GM19468 (cell line): Measurements from ENCODE around the gene CATSPER3.

Experiments used
- ATAC-seq: cut with Tn5 transposase; IDR thresholded peaks from one replicate; pipeline ENCODE4 v1.9.1; 2021; ENCODE audit warnings: mild to moderate bottlenecking, moderate library complexity, moderate number of reproducible peaks; ENCODE audit not compliant: unreplicated experiment; ENCODE audit errors: extremely low read depth

The CATSPER3 gene

GRCh38 chr5:135027697-135028615 lies 60.2 kb downstream of the CATSPER3 start:
- no peak for ATAC-seq

DNA sequence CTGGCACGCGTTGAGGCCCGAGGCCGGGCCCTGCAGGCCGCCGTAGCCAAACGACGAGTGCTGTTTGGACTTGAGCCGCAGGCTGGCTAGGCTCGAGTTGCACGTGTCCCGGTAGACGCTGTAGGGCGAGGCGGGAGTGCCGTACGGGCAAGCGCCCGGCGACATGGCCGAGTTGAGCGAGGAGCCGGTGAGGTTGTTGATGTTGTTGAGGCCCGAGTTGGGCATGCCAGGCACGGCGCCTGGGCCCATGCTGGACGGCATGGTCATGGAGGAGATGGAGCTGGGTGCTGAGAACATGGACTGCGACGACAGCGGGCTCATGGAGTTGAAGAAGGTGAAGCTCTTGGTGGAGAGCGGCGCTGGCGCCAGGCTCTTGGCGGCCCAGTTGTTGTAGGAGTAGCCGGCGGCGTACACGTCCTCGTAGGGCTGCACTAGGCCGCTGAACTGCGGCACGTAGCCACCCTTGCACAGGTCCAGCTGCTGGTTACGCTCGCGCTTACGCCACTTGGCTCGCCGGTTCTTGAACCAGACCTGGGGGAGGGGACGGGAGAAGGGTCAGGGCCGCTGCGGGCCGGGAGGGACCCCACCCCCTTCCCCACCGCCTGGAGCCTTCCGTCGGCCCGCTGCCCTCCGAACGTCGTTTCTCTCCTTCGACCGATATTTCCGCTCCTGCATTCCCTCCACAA lies 61.2 kb downstream of the CATSPER3 start:
- no peak for ATAC-seq

DNA sequence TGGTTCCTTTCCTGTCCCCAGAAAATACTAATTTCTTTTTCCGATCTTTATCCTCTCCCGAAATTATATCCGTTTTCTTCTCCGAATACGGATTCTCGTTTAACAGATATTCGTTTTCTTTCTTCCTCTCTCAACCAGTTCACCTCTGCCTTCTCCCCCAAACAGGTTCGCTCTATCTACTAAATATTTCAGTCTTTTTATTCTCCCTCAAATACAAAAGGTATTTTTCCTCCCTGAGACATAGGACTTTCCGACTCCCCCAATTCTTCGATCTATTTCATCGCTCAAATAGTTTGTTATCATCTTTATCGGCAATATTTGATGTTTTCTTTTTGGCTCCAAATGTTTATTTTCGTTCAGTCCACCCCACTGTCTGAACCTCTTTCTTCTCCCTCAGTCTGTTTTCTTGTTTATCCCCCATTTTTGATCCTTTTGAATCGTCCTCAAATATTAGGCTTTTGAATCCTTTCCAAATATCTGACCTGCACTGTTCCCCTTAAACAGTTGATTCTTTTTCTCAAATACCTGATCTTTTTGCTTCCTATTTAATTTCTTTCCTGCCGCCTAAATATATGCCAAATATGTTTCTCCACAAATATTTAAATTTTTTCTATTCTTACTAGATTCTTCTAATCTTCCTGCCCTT lies 61.9 kb downstream of the CATSPER3 start:
- ATAC-seq: no peak

DNA sequence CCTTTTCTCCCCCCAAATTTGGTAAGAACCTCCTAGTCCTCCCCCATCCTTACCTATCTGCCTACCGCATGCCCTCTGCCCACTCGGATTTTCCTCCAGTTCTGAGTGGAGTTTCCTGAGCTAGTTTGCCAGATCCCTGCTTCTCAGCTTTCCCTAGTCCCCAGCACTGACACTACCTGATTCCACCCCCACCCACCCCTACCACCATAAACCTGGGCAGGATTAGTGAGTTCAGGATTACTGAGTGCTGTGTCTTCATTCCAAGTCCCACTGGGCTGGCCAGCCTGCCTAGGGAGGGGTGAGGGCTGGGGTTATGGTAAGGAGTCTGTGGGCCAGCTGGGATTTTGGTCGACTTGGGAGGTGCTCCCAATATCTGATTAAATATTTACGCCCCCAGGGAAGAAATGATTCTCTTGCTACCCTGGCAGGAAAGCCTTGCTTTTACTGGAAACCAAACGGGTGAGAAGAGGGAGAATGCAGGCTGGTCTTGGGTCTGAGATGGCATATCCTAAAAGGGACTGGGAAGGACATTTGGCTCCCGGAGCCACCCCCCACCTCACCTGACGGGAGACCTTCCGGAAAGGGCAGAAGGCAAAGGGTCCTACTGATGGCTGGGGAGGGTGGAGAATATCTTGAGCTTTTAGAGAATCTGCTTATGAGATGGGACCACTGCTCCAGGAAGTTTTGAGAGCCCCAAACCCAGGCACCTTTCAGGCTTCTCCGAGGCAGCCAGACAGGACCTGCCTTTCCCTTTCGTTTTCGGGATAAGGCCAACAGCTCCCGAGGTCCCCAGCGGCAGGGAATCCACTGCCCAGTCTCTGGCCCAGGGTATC lies 62.6 kb downstream of the CATSPER3 start:
- ATAC-seq: no peak

DNA sequence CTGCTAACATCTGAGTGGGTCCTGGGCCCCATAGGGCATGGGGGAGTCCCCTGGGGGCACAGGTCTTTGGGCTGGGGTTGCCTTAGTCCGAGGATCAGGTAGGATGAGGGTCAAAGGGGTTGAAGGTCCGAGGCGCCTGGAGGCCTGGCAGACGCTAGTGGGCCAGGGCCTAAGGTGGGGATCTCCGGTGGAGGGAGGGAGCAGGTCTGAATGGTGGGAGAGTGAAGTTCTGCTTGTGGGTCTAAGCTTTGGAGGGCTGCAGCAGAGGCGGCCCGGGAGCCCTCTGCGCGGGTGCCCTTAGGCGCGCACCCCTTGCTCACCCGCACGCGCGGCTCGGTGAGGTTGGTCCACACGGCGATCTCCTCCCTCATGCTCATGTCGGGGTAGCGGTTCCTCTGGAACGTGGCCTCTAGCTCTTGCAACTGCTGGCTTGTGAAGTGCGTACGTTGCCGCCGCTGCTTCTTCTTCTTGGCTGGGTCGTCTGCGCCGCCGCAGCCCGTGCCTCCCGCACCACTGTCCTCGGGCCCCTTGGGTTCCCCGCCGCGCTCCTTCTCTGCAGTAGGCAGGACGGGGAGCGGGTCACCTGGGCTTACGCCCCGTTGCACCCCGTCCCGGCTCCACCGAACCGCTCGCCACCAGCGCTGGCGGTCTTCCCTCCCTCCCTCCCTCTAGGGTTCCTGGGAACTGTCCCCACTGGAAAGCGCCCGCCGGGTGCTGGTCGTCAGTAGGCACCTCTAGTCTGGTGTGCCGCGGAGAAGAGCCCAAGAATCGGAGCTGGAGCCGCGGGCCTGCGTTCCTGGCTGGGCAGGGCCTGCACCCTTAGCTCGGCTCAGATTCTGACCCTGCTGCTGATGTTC lies 63.5 kb downstream of the CATSPER3 start:
- ATAC-seq: no peak

DNA sequence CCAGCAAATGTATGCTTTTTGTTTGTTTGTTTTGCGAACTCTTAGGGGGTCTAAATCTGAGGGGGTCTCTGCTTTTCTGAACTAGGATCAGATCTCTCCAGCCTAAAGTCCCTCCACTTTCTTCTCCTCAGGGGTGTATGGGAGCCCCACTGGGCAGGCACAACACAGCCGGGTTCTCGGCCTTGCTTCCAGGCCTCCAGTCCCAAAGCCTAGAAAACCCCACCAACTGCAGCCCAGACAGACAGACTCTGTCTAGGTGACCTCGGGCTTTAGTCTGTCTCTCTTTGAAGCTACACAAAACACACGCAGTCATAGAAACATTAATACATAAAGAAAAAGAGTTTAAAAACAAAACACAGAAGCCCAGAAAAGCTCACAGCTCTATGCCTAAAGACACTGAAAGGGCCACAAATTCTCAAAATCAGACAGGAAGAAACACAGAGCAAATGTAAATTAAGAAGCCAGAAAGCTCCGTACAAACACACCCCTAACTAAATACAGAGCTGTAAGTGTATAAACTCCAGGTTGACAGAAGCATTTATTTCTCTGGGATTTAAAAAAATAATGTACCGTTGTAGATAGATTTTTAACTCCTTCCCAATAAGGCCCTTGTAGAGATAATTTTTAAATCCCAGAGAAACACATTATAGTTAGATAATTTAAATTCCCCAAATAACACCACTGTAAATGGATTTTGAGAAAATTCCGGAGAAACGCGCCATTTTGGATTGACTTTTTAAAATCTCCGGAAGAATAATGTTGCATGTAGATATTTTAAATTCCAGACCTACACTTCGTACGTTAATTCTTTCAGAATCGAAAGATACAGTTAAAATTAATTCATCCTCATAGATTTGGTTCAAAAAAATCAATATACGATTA lies 64.3 kb downstream of the CATSPER3 start:
- no peak for ATAC-seq

DNA sequence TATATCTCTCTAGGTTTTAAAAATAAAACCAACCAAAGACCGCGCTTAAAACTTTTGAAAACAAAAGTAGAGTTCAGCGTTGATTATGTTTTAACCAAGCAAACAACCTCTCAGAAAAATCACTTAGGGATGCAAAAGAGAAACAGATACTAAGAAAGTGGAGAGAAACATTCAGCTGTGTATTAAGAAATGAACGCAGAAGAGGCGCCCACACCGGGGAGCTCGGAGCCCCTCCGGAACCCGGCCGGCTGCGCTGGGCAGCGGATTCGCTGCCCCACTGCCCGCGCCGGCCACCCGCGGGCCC lies 64.9 kb downstream of the CATSPER3 start:
- ATAC-seq: no peak

GRCh38 chr5:135032999-135033861 lies 65.5 kb downstream of the CATSPER3 start:
- no peak for ATAC-seq

- no peak for ATAC-seq
Observed at GRCh38 chr5:135033901-135034235, 66.2 kb downstream of the CATSPER3 start, which contains the start of gene PITX1. Gene PITX1 (minus strand): TSS chr5:135034228. CDS start chr5:135033881, 347 bp downstream.

GRCh38 chr5:135034236-135034962 lies 66.7 kb downstream of the CATSPER3 start:
- ATAC-seq: no peak

DNA sequence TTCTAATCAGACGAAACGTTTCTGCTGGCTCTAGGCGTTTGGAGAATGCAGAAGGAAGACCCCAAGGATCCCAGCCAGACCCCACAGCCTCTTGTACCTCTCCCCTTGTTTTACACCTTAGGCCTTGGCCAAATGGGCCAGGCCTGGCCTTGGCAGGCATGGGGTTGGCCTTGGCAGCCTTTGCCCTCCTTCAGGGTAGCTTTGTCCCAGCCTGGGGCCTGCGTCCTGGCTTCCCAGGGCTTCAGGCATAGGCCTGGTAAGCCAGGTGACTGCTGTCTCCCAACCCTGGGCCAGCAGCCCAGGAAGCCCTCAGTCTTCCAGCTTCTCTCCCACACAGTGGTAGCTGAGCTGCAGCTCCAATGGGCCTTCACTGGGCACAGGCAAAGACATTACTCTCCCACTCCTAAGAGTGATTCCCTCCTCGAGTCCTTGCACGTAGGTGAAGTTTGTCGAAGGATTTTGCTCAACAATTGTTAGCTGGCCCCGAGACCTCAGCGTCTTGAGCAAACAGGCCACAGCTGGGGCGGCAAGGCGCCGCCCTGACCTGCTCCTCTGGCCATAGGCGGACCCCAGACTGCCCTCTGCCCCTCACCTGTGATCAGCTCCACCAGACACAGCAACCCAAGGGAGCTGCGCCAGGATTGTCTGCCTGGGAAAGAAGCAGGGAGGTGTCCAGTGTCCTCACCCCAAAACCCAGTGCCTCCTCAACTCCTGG lies 67.4 kb downstream of the CATSPER3 start:
- ATAC-seq: no peak

DNA sequence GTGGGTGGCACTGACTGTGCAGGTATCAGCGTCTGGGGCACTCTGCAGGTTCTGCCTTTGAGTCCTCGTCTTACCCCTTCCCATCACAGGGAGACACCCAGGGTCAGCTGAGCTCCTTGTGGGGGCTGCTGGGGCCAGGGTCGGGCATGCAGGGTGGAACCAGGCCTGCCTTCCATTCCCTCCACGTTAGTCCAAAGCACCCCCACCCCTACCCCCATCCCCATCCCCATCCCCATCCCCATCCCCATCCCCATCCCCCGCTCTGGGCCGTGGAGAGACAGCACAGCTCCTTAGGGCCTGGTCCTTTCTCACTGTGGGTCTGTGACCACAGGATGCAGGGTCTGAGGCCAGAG lies 67.9 kb downstream of the CATSPER3 start:
- ATAC-seq: no peak

GRCh38 chr5:135036405-135036804 lies 68.7 kb downstream of the CATSPER3 start:
- ATAC-seq: no peak

GRCh38 chr5:135037519-135038204 lies 70.0 kb downstream of the CATSPER3 start:
- ATAC-seq: no peak

GRCh38 chr5:135038205-135038812 lies 70.6 kb downstream of the CATSPER3 start:
- no peak for ATAC-seq
